Neural cell (in vitro differentiated cells): ENCODE measurements around the gene ABCA4. TPM values are rescaled to one million over a fixed set of nuclear protein-coding genes. Genes with fewer than 3 reads are reported as not detected.

Source experiments
- H2AFZ ChIP-seq: fragments of 200-600, 300-800 bp; sonication (generic), shearing (Covaris generic); 2 replicates; pipeline ENCODE4 v1.6.0; 2014; ENCODE audit warnings: low read depth, mild to moderate bottlenecking, antibody characterized with exemption, low read length, moderate library complexity
- H3F3A ChIP-seq: fragments of 200-600 bp; shearing (Covaris generic); 2 replicates; pipeline ENCODE4 v1.6.1; 2016; ENCODE audit warnings: mild to moderate bottlenecking, moderate library complexity, mixed read lengths, antibody characterized with exemption, low read length; ENCODE audit not compliant: insufficient read depth, poor library complexity, severe bottlenecking
- H3K27ac ChIP-seq: fragments of 200-600, 300-800 bp; sonication (generic), shearing (Covaris generic); 2 replicates; pipeline ENCODE4 v1.5.1; 2014; ENCODE audit warnings: mild to moderate bottlenecking, low read length, moderate library complexity
- H3K27me3 ChIP-seq: fragments of 300-800, 200-600 bp; sonication (generic), shearing (Covaris generic); 2 replicates; pipeline ENCODE4 v1.6.0; 2014; ENCODE audit warnings: mild to moderate bottlenecking, low read depth, low read length, moderate library complexity; ENCODE audit not compliant: insufficient read depth
- H3K36me3 ChIP-seq: fragments of 300-800, 200-600 bp; sonication (generic), shearing (Covaris generic); 2 replicates; pipeline ENCODE4 v1.5.1; 2014; ENCODE audit warnings: mild to moderate bottlenecking, antibody characterized with exemption, low read length, moderate library complexity; ENCODE audit not compliant: insufficient read depth
- H3K4me2 ChIP-seq: fragments of 300-800, 200-600 bp; sonication (generic), shearing (Covaris generic); 2 replicates; pipeline ENCODE4 v1.6.0; 2014; ENCODE audit warnings: mild to moderate bottlenecking, low read length
- H3K4me3 ChIP-seq: fragments of 300-800, 200-600 bp; sonication (generic), shearing (Covaris generic); 2 replicates; pipeline ENCODE4 v1.5.1; 2014; ENCODE audit warnings: mild to moderate bottlenecking, low read length, moderate library complexity
- H3K79me2 ChIP-seq: fragments of 200-600 bp; shearing (Covaris generic); replicated peaks from 2 replicates; pipeline ENCODE4 v1.6.0; 2014; ENCODE audit warnings: mild to moderate bottlenecking, low read length, moderate library complexity; ENCODE audit not compliant: insufficient read depth
- H3K9ac ChIP-seq: fragments of 300-800, 200-600 bp; sonication (generic), shearing (Covaris generic); 2 replicates; pipeline ENCODE4 v1.6.1; 2016; ENCODE audit warnings: mild to moderate bottlenecking, low read length, mixed read lengths
- H3K9me2 ChIP-seq: fragments of 200-600 bp; shearing (Covaris generic); 2 replicates; pipeline ENCODE4 v1.6.1; 2016; ENCODE audit warnings: mild to moderate bottlenecking, low read length, mixed read lengths; ENCODE audit not compliant: insufficient read depth
- H3K9me3 ChIP-seq: fragments of 200-600, 300-800 bp; sonication (generic), shearing (Covaris generic); 2 replicates; pipeline ENCODE4 v1.6.1; 2016; ENCODE audit warnings: mild to moderate bottlenecking, mixed run types, low read length, moderate library complexity, mixed read lengths
- H4K20me1 ChIP-seq: fragments of 200-600 bp; shearing (Covaris generic); 2 replicates; pipeline ENCODE4 v1.6.1; 2016; ENCODE audit warnings: mild to moderate bottlenecking, mixed run types; ENCODE audit not compliant: insufficient read depth
- EP300 ChIP-seq: fragments of 450-650 bp; conservative IDR thresholded peaks from 2 replicates; pipeline ENCODE4 v1.6.1; 2014; ENCODE audit warnings: antibody characterized with exemption, mild to moderate bottlenecking, moderate library complexity; ENCODE audit not compliant: poor library complexity, severe bottlenecking
- EZH2 ChIP-seq: fragments of 200-600, 300-800 bp; shearing (Covaris generic), sonication (generic); IDR thresholded peaks from 2 replicates; pipeline ENCODE4 v1.6.1; 2014; ENCODE audit warnings: antibody characterized with exemption, low read length, borderline replicate concordance, mild to moderate bottlenecking; ENCODE audit not compliant: insufficient read depth, poor library complexity, severe bottlenecking
- MXI1 ChIP-seq: fragments of 450-650 bp; conservative IDR thresholded peaks from 2 replicates; pipeline ENCODE4 v1.6.1; 2014; ENCODE audit warnings: antibody characterized with exemption, mild to moderate bottlenecking; ENCODE audit not compliant: poor library complexity, severe bottlenecking
- POLR2AphosphoS5 ChIP-seq: IDR thresholded peaks from 2 replicates; pipeline ENCODE4 v1.6.1; 2012
- RAD21 ChIP-seq: fragments of 450-650 bp; conservative IDR thresholded peaks from 2 replicates; pipeline ENCODE4 v1.6.1; 2014; ENCODE audit warnings: antibody characterized with exemption, mild to moderate bottlenecking, moderate library complexity
- SMC3 ChIP-seq: fragments of 450-650 bp; conservative IDR thresholded peaks from 2 replicates; pipeline ENCODE4 v1.6.1; 2014; ENCODE audit warnings: antibody characterized with exemption, mild to moderate bottlenecking, moderate library complexity; ENCODE audit not compliant: poor library complexity
- TAF1 ChIP-seq: IDR thresholded peaks from 2 replicates; pipeline ENCODE4 v1.6.1; 2012; ENCODE audit warnings: low read depth
- polyA plus RNA-seq: library from polyadenylated mRNA; depleted of rRNA; stranded (reverse); fragments of >200 nt; gene quantifications from 2 replicates; pipeline ENCODE4 v1.2.3, GENCODE V29; 2014
- TF ChIP-seq, protein P1 (sequence below): IDR thresholded peaks from 2 replicates; pipeline ENCODE4 v1.6.1; 2012; ENCODE audit warnings: borderline replicate concordance
- TF ChIP-seq, protein P2 (sequence below): fragments of 450-650 bp; IDR thresholded peaks from 2 replicates; pipeline ENCODE4 v1.5.1; 2014; ENCODE audit warnings: antibody characterized with exemption, mild to moderate bottlenecking, moderate library complexity; ENCODE audit not compliant: poor library complexity, severe bottlenecking

The ABCA4 gene
- polyA plus RNA-seq, 1 donor from 2014 or later, result not detected

DNA sequence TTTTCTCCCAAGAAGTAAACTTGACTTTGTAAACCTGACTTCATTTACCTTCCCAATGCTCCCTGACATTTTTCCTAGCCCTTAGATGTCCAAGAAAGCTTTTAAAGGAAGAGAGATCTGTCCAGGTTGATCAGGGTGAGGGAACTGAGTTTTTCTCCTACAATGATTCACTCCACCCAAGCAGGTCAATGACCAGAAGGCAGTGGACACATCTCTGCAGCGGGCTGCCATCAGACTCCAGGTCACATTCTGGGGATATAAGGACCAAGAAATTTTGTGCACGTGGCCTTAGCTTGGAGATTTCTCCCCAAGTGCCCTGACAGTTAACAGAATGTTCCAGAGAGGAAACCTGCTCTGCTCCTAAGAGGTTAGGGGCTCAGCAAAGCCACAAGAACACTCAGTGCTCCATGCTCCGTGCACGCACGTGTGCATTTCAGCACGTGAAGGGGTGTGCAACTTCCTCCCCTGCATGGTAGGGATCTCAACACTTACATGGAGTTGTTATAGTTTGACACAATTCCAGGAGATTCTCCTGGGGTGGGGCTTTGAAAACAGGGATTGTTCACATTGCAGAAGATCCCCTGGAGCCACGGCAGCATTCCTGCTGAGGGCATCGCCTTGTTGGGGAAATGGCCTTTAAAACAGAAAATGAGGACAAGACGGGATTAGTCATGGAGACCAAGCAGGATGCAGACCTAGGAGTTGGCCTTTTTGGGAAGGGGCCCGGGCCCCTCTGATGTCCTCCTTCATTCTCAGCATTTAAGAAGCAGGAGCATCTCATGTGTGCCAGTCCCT lies 9.8 kb downstream of the ABCA4 start:
- Histone ChIP-seq H2AFZ (no peak overlapping the region), H4K20me1 (no peaks in the 10 kb centered on the region), H3K9me2 (no peaks in the 10 kb centered on the region), H3K27ac (no peak overlapping the region), H3F3A (no peaks in the 10 kb centered on the region), H3K9ac (no peak overlapping the region), H3K36me3 (no peaks in the 10 kb centered on the region), H3K27me3 (no peaks in the 10 kb centered on the region), H3K4me3 (no peak overlapping the region), H3K79me2 (no peaks in the 10 kb centered on the region), H3K4me2 (no peak overlapping the region), H3K9me3 (no peaks in the 10 kb centered on the region)
- TF ChIP-seq, protein P1, sequence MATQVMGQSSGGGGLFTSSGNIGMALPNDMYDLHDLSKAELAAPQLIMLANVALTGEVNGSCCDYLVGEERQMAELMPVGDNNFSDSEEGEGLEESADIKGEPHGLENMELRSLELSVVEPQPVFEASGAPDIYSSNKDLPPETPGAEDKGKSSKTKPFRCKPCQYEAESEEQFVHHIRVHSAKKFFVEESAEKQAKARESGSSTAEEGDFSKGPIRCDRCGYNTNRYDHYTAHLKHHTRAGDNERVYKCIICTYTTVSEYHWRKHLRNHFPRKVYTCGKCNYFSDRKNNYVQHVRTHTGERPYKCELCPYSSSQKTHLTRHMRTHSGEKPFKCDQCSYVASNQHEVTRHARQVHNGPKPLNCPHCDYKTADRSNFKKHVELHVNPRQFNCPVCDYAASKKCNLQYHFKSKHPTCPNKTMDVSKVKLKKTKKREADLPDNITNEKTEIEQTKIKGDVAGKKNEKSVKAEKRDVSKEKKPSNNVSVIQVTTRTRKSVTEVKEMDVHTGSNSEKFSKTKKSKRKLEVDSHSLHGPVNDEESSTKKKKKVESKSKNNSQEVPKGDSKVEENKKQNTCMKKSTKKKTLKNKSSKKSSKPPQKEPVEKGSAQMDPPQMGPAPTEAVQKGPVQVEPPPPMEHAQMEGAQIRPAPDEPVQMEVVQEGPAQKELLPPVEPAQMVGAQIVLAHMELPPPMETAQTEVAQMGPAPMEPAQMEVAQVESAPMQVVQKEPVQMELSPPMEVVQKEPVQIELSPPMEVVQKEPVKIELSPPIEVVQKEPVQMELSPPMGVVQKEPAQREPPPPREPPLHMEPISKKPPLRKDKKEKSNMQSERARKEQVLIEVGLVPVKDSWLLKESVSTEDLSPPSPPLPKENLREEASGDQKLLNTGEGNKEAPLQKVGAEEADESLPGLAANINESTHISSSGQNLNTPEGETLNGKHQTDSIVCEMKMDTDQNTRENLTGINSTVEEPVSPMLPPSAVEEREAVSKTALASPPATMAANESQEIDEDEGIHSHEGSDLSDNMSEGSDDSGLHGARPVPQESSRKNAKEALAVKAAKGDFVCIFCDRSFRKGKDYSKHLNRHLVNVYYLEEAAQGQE, result no peak
- no peak for TF ChIP-seq EP300
- TF ChIP-seq SMC3, result no peak
- no peak for TF ChIP-seq RAD21
- TF ChIP-seq, protein P2, sequence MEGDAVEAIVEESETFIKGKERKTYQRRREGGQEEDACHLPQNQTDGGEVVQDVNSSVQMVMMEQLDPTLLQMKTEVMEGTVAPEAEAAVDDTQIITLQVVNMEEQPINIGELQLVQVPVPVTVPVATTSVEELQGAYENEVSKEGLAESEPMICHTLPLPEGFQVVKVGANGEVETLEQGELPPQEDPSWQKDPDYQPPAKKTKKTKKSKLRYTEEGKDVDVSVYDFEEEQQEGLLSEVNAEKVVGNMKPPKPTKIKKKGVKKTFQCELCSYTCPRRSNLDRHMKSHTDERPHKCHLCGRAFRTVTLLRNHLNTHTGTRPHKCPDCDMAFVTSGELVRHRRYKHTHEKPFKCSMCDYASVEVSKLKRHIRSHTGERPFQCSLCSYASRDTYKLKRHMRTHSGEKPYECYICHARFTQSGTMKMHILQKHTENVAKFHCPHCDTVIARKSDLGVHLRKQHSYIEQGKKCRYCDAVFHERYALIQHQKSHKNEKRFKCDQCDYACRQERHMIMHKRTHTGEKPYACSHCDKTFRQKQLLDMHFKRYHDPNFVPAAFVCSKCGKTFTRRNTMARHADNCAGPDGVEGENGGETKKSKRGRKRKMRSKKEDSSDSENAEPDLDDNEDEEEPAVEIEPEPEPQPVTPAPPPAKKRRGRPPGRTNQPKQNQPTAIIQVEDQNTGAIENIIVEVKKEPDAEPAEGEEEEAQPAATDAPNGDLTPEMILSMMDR, result no peak
- no peak for TF ChIP-seq POLR2AphosphoS5

- Histone ChIP-seq H3K9me3 (no peaks in the 10 kb centered on the region), H3K9ac (no peak overlapping the region), H3K4me3 (no peak overlapping the region), H3K4me2 (no peak overlapping the region), H3K9me2 (no peaks in the 10 kb centered on the region), H3K79me2 (no peaks in the 10 kb centered on the region), H3K36me3 (no peaks in the 10 kb centered on the region), H3K27me3 (no peaks in the 10 kb centered on the region), H3F3A (no peaks in the 10 kb centered on the region), H3K27ac (no peak overlapping the region), H2AFZ (no peak overlapping the region), H4K20me1 (no peaks in the 10 kb centered on the region)
- TF ChIP-seq POLR2AphosphoS5, result no peak
- TF ChIP-seq TAF1, result no peak
- TF ChIP-seq, protein P1, result no peak
- TF ChIP-seq RAD21, result no peak
- TF ChIP-seq EZH2, result no peak
- TF ChIP-seq MXI1, result no peak
- TF ChIP-seq EP300, result no peak
- no peak for TF ChIP-seq SMC3
- TF ChIP-seq, protein P2, result no peak
These were observed 10.8 kb downstream of the ABCA4 start for GRCh38 chr1:94110021-94110761.
